Panc1 (cell line): Measurements from ENCODE around the gene GDE1.

Experiments used
- CTCF ChIP-seq: fragments of 450-650 bp; IDR thresholded peaks from 2 replicates; pipeline ENCODE4 v1.5.1; 2017; ENCODE audit warnings: mild to moderate bottlenecking
- POLR2AphosphoS5 ChIP-seq: IDR thresholded peaks from 2 replicates; pipeline ENCODE4 v1.6.1; 2012; ENCODE audit warnings: mild to moderate bottlenecking, low read depth, low read length, moderate library complexity
- SIN3A ChIP-seq: IDR thresholded peaks from 2 replicates; pipeline ENCODE4 v1.6.1; 2012; ENCODE audit warnings: low read depth, mild to moderate bottlenecking, low read length, moderate library complexity, borderline replicate concordance; ENCODE audit not compliant: insufficient read depth
- TF ChIP-seq, protein P1 (sequence below), 2 experiments: IDR thresholded peaks; 2 replicates each; pipeline ENCODE4 v1.6.1; 2011 to 2012; ENCODE audit warnings: low read depth in 2 of 2, control low read depth in 1 of 2, low read length in 1 of 2, mild to moderate bottlenecking in 1 of 2, moderate library complexity in 1 of 2; ENCODE audit not compliant: insufficient read depth in 1 of 2

DNA sequence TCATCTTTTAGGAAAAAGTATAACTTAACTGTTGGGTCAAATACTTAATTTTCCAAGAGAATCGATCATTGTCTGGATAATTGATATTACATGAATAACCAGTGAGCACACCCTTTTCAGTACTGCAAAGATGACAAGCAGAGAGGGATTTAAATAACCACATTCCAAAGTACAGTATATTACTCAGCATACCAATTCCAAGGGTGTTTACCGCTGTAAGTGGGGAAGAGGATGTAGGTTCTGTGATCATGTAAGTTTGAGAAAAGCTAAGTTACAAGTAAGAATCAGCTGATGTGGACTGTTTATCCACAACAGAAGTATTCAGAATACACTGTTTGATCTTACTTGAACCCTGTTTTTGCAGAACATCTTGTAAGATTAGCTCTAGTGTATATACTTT is 6.1 kb downstream of the GDE1 start:
- no peak for TF ChIP-seq CTCF
- TF ChIP-seq POLR2AphosphoS5 = no peak
- TF ChIP-seq SIN3A = no peak
- TF ChIP-seq, protein P1, sequence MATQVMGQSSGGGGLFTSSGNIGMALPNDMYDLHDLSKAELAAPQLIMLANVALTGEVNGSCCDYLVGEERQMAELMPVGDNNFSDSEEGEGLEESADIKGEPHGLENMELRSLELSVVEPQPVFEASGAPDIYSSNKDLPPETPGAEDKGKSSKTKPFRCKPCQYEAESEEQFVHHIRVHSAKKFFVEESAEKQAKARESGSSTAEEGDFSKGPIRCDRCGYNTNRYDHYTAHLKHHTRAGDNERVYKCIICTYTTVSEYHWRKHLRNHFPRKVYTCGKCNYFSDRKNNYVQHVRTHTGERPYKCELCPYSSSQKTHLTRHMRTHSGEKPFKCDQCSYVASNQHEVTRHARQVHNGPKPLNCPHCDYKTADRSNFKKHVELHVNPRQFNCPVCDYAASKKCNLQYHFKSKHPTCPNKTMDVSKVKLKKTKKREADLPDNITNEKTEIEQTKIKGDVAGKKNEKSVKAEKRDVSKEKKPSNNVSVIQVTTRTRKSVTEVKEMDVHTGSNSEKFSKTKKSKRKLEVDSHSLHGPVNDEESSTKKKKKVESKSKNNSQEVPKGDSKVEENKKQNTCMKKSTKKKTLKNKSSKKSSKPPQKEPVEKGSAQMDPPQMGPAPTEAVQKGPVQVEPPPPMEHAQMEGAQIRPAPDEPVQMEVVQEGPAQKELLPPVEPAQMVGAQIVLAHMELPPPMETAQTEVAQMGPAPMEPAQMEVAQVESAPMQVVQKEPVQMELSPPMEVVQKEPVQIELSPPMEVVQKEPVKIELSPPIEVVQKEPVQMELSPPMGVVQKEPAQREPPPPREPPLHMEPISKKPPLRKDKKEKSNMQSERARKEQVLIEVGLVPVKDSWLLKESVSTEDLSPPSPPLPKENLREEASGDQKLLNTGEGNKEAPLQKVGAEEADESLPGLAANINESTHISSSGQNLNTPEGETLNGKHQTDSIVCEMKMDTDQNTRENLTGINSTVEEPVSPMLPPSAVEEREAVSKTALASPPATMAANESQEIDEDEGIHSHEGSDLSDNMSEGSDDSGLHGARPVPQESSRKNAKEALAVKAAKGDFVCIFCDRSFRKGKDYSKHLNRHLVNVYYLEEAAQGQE (IDR thresholded peaks at IDR 0.05; ENCODE audit: insufficient read depth in 1 of 2, low read depth in 2 of 2, low read length in 1 of 2) = no peak
